Fibroblast of villous mesenchyme (primary cell): ENCODE results near the gene SLC16A8. TPM values are rescaled to one million over a fixed set of nuclear protein-coding genes. Genes with fewer than 3 reads are reported as not detected.

ENCODE experiments used
- DNase-seq: peaks from one replicate; pipeline ENCODE4 v3.0.0-alpha.2; 2010; ENCODE audit warnings: low read depth
- H3K4me3 ChIP-seq: 2 replicates; pipeline ENCODE4 v1.5.1; 2011; ENCODE audit warnings: low read depth, mild to moderate bottlenecking, low read length
- total RNA-seq: library from RNA; depleted of rRNA; stranded (reverse); fragments of >200 nt; gene quantifications from 2 replicates; pipeline ENCODE4 v1.2.3, GENCODE V29; 2012
- TF ChIP-seq, protein P1 (sequence below): IDR thresholded peaks from 2 replicates; pipeline ENCODE4 v1.5.1; 2012; ENCODE audit warnings: low read depth, mild to moderate bottlenecking, low read length; ENCODE audit not compliant: insufficient read depth

The SLC16A8 gene
- total RNA-seq, 1 donor, result not detected

DNA sequence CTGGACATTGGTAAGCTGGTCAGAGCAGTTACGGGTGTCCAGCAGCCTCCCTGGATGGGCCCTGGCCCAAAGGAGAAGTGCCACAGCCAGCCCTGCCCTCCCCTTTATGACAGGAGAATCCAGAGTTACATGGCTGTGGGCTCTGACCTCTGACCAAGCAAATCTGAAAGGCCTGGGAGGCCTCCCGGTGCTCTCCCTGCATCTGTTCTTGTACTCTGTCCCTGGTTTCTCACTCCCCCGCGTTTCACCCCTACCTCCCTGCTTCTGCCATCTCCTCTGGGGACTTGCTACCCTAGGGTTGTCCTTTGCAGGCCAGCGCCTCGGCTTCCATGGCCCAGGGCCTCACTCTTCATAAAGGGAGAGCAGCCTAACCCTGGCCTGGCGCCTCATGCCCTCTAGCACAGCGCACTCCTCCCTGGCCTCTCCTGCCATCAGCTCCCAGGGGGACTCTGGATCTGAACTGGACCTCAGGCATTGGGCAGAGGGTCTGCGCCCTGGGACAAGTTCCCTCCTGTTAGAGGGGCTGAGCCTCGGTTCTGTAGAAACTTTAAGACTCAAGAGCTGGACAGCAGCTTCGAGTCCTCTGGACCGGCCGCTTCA is 16.1 kb downstream of the SLC16A8 start:
- DNase-seq, result no peak
- H3K4me3 ChIP-seq, result no peak overlapping the region
- TF ChIP-seq, protein P1, sequence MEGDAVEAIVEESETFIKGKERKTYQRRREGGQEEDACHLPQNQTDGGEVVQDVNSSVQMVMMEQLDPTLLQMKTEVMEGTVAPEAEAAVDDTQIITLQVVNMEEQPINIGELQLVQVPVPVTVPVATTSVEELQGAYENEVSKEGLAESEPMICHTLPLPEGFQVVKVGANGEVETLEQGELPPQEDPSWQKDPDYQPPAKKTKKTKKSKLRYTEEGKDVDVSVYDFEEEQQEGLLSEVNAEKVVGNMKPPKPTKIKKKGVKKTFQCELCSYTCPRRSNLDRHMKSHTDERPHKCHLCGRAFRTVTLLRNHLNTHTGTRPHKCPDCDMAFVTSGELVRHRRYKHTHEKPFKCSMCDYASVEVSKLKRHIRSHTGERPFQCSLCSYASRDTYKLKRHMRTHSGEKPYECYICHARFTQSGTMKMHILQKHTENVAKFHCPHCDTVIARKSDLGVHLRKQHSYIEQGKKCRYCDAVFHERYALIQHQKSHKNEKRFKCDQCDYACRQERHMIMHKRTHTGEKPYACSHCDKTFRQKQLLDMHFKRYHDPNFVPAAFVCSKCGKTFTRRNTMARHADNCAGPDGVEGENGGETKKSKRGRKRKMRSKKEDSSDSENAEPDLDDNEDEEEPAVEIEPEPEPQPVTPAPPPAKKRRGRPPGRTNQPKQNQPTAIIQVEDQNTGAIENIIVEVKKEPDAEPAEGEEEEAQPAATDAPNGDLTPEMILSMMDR, result no peak

DNA sequence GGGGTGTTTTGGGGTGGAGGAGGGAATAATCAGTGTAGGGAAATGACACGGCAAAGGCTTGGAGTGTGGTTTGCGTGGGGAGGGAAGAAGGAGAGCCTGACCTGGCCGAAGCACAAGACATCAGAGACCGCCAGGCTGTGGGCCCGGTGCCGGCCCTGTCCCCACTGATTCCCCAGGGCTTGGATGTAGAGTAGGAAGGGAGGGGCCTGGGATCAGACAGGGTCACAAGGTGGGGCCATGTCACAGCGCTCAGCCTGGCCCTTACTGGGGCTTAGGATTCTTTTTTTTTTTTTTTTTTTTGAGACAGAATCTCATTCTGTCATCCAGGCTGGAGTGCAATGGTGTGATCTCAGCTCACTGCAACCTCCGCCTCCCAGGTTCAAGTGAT is 17.0 kb downstream of the SLC16A8 start:
- TF ChIP-seq, protein P1, result no peak
- DNase-seq, result no peak
- H3K4me3 ChIP-seq, result no peak overlapping the region

GRCh38 chr22:38066381-38067027 is 17.5 kb downstream of the SLC16A8 start:
- H3K4me3 ChIP-seq, result no peak overlapping the region
- DNase-seq, result no peak
- TF ChIP-seq, protein P1, result no peak

DNA sequence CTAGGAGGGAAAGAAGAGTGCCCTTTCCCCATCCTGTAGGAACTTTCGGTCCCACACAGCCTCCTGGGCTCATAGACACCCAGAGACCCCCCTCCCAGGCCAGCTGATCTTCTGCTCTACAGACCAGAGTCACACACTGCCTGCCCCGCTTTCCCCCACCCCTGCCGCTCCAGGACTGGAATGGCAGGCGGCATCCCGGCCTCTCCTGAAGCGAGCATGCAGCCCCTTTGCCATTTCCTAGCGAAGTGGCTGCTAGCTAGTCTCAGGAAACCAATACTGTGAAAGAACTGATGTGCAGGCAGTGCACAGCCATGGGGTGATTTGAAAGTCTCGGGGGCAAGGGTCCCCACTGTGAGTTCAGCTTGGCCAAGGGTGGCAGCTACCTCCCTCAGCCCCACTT is 18.4 kb downstream of the SLC16A8 start:
- DNase-seq, result no peak
- TF ChIP-seq, protein P1, result no peak
- H3K4me3 ChIP-seq, result no peak overlapping the region

GRCh38 chr22:38062791-38063190 is 21.2 kb downstream of the SLC16A8 start:
- TF ChIP-seq, protein P1, result no peak
- H3K4me3 ChIP-seq, result no peak overlapping the region
- no peak for DNase-seq

DNA sequence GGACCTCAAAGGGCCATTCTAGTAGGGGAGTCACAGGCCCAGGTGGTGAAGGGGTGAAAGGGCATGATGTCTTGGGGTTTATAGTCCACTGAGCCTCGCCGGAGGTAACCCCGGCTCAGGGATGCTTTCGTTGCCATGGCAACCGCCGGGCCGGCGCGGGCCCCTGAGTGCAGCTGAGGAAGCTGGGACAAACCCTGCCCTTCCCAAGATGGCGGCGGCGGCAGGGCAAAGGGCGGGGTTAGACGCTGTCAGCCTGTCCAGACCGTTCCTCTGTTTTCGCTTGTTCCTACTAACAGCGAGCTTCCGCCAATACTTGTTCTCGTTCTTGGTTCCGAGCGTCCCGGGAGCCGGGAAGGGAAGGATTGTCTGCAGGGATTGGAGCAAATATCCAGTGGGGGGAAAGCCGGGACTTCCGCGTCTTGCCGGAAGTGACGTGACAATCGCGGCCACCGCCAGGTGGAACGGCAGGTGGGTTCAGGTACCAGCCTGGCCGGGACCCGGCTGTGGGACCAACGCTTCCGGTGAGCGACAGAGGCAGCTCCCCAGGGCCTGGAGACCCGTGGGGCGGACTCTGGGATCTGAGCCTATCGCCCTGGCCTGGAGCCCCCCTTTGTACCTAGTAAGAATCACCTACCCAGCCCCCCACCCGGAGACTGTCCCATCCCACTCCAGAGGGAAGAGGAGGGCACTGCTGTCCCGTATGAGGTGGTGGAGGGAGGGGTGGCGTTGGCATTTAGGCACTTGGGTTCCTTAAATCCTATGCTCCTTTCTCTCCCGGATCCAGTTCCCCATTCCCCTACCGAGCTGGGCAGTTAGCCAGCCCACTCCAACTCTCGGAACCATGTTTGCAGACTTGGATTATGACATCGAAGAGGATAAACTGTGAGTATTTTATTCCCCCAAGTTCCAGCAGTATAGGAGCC is 26.8 kb downstream of the SLC16A8 start, which contains the start of gene PICK1:
Gene PICK1, plus strand, starts transcription at position 436 of the 923 bp plus-strand sequence. Its CDS starts 406 bp downstream, at position 842.
- TF ChIP-seq, protein P1, result no peak
- peak; percentile 88 for DNase-seq
- peak within 1 kb of the TSS; percentile 63 for H3K4me3 ChIP-seq
